Limb (tissue), 2 donors: ENCODE data around the gene CACNA1S.
A peak's percentile ranks its signal among the peaks of the same experiment; 100 is the strongest.

Experiments
- DNase-seq, 2 donors: peaks; one replicate each; pipeline ENCODE4 v3.0.0-alpha.2; 2016; ENCODE audit errors: extremely low spot score in 2 of 2

CACNA1S gene

GRCh38 chr1:201093962-201094361 lies 18.3 kb downstream of the CACNA1S start:
- no peak for DNase-seq

GRCh38 chr1:201093561-201093960 lies 18.7 kb downstream of the CACNA1S start:
- no peak for DNase-seq

GRCh38 chr1:201092738-201093137 lies 19.5 kb downstream of the CACNA1S start:
- no peak for DNase-seq

GRCh38 chr1:201091256-201091655 lies 21.0 kb downstream of the CACNA1S start:
- DNase-seq: no peak

GRCh38 chr1:201090541-201090940 lies 21.7 kb downstream of the CACNA1S start:
- peak in 1 of 2 donors; percentile 27 for DNase-seq

- peak in 1 of 2 donors; percentile 23 for DNase-seq
Measured at GRCh38 chr1:201089596-201089995, 22.6 kb downstream of the CACNA1S start.

- no peak for DNase-seq
Measured at GRCh38 chr1:201088901-201089525, 23.2 kb downstream of the CACNA1S start.

- DNase-seq: no peak
Measured at GRCh38 chr1:201088395-201088794, 23.8 kb downstream of the CACNA1S start.

GRCh38 chr1:201085902-201086735 lies 26.1 kb downstream of the CACNA1S start:
- no peak for DNase-seq

GRCh38 chr1:201084295-201084694 lies 27.9 kb downstream of the CACNA1S start:
- DNase-seq: no peak

GRCh38 chr1:201083741-201084140 lies 28.5 kb downstream of the CACNA1S start:
- no peak for DNase-seq

GRCh38 chr1:201080135-201080534 lies 32.1 kb downstream of the CACNA1S start:
- no peak for DNase-seq

- DNase-seq: no peak
Measured at GRCh38 chr1:201077736-201078135, 34.5 kb downstream of the CACNA1S start.

GRCh38 chr1:201077116-201077515 lies 35.1 kb downstream of the CACNA1S start:
- DNase-seq: no peak

GRCh38 chr1:201076092-201076491 lies 36.1 kb downstream of the CACNA1S start:
- DNase-seq: no peak

- no peak for DNase-seq
Measured at GRCh38 chr1:201074018-201074417, 38.2 kb downstream of the CACNA1S start.

GRCh38 chr1:201072922-201073321 lies 39.3 kb downstream of the CACNA1S start:
- DNase-seq: no peak

- DNase-seq: no peak
Measured at GRCh38 chr1:201072149-201072548, 40.1 kb downstream of the CACNA1S start.

GRCh38 chr1:201069636-201070035 lies 42.6 kb downstream of the CACNA1S start:
- no peak for DNase-seq

- DNase-seq: no peak
Measured at GRCh38 chr1:201068976-201069375, 43.2 kb downstream of the CACNA1S start.

GRCh38 chr1:201066986-201067385 lies 45.2 kb downstream of the CACNA1S start:
- no peak for DNase-seq

- DNase-seq: no peak
Measured at GRCh38 chr1:201065686-201066085, 46.5 kb downstream of the CACNA1S start.

GRCh38 chr1:201064806-201065205 lies 47.4 kb downstream of the CACNA1S start:
- no peak for DNase-seq
